Muscle layer of colon (tissue), 2 donors: ENCODE data around the gene NOS3.

Experiments
- H3K27ac ChIP-seq: one replicate; pipeline ENCODE4 v1.7.0; 2013; ENCODE audit warnings: low read depth, mild to moderate bottlenecking, low read length, moderate library complexity
- H3K27me3 ChIP-seq, 2 donors: one replicate each; pipeline ENCODE4 v1.7.0; 2013; ENCODE audit warnings: low read length in 2 of 2, mild to moderate bottlenecking in 2 of 2; ENCODE audit not compliant: insufficient read depth in 2 of 2, control insufficient read depth in 1 of 2
- H3K36me3 ChIP-seq: one replicate; pipeline ENCODE4 v1.7.0; 2013; ENCODE audit warnings: mild to moderate bottlenecking, low read length; ENCODE audit not compliant: insufficient read depth
- H3K4me1 ChIP-seq: one replicate; pipeline ENCODE4 v1.7.0; 2013; ENCODE audit warnings: mild to moderate bottlenecking, low read length; ENCODE audit not compliant: insufficient read depth
- H3K4me3 ChIP-seq, 2 donors: one replicate each; pipeline ENCODE4 v1.7.0; 2013; ENCODE audit warnings: low read length in 2 of 2, low read depth in 1 of 2, mild to moderate bottlenecking in 1 of 2, moderate library complexity in 1 of 2
- H3K9ac ChIP-seq: one replicate; pipeline ENCODE4 v1.7.0; 2013; ENCODE audit warnings: low read length
- H3K9me3 ChIP-seq: one replicate; pipeline ENCODE4 v1.7.0; 2013; ENCODE audit warnings: mild to moderate bottlenecking, low read length
- donor health status: abdominal sarcoma.
- donor health status: Adenocarcinoma of cecum.

NOS3 gene

DNA sequence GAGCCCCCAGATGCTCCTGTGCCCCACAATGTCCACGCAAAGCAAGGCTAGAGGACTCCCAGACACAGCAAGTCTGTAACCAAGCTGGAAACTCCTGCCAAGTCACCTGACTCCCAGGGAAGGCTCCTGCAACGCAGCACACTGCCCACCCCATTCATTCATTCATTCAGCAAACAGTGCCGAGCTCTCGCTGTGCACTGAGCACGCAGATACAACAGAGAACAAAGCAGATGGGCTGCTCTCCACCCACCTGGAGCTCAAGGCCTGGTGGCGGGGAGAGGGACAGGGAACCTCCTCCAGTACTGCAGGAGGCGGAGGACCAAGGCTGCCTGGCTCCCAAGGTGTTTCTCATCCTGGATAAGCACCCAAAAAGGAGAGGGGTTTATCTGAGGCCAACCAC, 21.3 kb upstream of the NOS3 start:
- Histone ChIP-seq H3K4me1 (peaks cover 91% of the 10 kb centered on the region), H3K27ac (peak overlapping the region; percentile 79), H3K9ac (peak overlapping the region; percentile 53), H3K27me3 (no peaks in the 10 kb centered on the region), H3K4me3 (peak overlapping the region in 1 of 2 donors; percentile 39), H3K36me3 (no peaks in the 10 kb centered on the region), H3K9me3 (no peaks in the 10 kb centered on the region)

DNA sequence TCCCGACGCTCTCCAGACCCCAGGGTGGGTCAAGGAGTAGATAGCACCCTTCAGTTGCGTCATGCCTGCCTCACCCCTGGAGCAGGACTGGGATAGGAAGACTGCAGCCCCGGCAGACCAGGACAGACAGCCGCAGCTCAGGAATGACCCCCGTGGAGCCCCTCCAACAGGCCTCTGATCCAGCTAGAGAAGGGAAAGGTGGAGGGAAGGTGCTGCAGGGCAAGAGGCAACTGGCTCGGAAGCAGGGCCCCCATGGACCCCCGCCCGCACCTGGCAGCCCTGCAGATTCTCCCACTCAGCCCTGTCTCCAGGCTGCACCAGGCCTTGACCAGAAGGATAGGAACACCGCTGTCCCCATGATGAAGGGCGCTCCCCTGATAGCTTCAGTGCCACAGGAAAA, 20.4 kb upstream of the NOS3 start:
- Histone ChIP-seq H3K27ac (peak overlapping the region; percentile 79), H3K36me3 (no peaks in the 10 kb centered on the region), H3K4me1 (peaks cover 86% of the 10 kb centered on the region), H3K4me3 (peak overlapping the region in 1 of 2 donors; percentile 26), H3K27me3 (no peaks in the 10 kb centered on the region), H3K9me3 (no peaks in the 10 kb centered on the region), H3K9ac (no peak overlapping the region)

DNA sequence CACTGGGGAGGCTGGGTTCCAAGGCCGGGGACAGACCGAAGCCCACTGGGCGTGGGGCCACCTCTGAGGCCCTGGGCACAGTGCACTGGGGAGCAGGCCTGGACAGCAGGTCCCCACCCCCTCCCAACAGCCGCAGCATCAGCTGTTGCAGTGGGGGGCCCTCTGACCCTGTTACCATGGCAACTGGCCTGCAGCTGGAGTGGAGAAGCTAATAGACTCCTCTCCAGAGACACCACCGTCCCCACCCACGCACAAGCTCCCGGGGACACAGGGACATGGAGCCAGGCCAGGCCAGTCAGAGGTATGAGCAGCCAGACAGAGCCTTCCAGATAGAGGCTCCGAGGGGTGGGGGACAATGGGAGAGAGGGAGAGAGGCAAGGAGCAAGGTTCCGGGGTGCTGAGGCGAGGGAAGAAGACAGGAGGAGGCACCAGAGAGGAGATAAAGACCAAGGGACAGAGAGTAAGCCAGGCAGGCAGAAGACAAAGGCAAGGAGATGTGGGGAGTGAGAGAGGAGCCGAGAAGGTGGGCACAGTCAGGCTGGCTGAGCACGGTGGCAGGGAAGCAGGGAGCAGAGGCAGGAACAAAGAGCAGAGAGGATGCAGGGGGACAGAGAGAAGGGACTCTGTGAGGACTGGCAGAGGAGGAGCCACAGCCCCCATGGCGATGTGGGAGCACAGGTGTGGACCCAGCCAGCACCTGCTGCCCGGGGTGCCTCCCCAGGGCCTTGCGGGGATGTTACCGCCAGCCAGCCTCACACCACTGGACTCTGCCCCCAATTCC, 19.4 kb upstream of the NOS3 start:
- Histone ChIP-seq H3K27me3 (no peaks in the 10 kb centered on the region), H3K9ac (no peak overlapping the region), H3K4me1 (peaks cover 87% of the 10 kb centered on the region), H3K4me3 (peak overlapping the region in 1 of 2 donors; percentile 17), H3K9me3 (no peaks in the 10 kb centered on the region), H3K36me3 (no peaks in the 10 kb centered on the region), H3K27ac (peak overlapping the region; percentile 79)

DNA sequence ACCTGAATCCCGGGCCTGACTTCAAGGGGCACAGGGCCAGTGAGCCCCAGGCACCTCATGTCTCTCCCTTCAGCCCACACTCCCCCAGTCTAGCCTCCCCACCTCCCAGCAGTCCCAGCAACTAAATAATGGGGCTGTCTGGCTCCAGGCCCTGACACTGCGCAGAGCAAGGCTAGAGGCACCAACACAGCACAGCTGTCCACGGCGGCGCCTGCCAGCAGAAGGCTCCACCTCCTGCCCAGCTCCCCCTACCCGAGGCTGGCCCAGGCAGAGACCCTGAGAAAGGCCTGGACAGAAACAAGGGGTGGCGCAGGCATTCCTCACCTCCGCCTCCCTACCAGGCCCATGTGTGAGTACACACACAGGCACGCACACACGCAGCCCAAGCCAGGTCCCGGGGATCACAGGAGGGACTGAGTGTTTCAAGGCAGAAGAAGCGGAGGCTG, 18.8 kb upstream of the NOS3 start:
- Histone ChIP-seq H3K4me1 (peaks cover 88% of the 10 kb centered on the region), H3K27ac (peak overlapping the region; percentile 95), H3K9ac (no peak overlapping the region), H3K9me3 (no peaks in the 10 kb centered on the region), H3K4me3 (peak overlapping the region in 1 of 2 donors; percentile 17), H3K27me3 (peaks cover 3 to 4% of the 10 kb centered on the region in 2 donors), H3K36me3 (no peaks in the 10 kb centered on the region)

DNA sequence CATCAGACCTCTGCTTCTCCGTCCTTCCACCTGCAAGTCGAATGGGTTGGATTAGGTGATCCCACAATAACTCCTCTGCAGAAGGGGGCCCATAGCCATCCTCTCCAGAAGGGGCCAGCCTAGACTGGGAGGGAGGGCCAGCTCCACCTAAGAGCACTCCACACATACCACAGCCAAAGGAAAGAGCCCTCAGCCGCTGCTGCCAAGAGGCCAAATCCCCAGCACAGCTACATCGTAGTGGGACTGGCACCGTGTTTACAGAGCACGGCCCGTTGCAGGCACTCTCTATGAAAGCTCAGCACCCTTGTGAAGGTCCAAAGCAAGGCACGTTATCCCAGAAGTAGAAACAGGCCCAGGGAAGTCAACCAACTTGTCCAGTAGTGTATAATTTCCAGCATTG, 18.1 kb upstream of the NOS3 start:
- H3K4me3 ChIP-seq: no peak overlapping the region
- peaks cover 6 to 8% of the 10 kb centered on the region in 2 donors for H3K27me3 ChIP-seq
- no peak overlapping the region for H3K9ac ChIP-seq
- no peaks in the 10 kb centered on the region for H3K9me3 ChIP-seq
- peaks cover 81% of the 10 kb centered on the region for H3K4me1 ChIP-seq
- peak overlapping the region; percentile 95 for H3K27ac ChIP-seq
- H3K36me3 ChIP-seq: no peaks in the 10 kb centered on the region

DNA sequence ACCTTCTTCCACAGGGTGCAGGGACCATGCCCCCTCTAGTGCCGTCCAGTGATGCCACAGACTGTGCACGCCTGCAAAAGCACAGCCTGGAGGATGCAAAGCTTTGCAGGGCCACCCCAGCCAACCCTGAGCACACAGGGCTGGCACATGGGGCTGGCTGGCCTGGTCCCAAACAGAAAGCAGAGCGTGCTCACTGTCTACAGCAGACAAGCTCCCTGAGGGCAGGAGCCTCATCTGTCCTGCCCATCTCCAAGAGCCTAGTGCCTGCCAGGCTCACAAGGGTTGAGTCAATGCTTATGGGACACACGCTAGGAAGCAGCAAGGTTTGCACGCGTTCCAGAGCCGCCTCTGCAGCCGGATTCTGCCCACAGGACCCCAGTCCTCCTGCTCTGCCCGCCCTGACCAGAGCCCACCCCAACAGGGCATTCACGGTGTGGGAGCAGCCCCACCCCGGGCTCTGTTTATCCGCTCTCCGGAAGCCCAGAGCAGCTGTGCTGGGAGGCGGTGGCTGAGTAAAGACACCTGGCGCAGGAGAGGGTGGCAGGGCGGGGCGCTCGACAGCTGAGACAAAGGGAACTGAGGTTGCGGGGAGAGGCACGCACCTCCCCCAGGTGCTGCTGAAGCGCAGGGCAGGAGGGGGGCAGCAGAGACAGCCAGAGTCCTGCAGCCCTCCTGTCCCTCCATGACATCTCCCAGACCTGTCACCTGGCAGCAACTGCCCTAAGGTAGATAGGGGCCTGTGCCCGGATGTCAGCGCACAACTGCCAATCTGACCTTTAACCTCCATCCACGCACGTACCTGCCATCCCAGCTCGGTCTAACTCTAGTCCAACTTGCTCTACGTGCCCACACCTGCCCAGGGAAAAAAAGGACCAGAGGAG, 17.0 kb upstream of the NOS3 start:
- Histone ChIP-seq H3K9ac (no peak overlapping the region), H3K36me3 (no peaks in the 10 kb centered on the region), H3K27ac (peak overlapping the region; percentile 95), H3K4me1 (peaks cover 71% of the 10 kb centered on the region), H3K27me3 (peaks cover 6 to 8% of the 10 kb centered on the region in 2 donors), H3K9me3 (no peaks in the 10 kb centered on the region), H3K4me3 (peak overlapping the region in 1 of 2 donors; percentile 14)

DNA sequence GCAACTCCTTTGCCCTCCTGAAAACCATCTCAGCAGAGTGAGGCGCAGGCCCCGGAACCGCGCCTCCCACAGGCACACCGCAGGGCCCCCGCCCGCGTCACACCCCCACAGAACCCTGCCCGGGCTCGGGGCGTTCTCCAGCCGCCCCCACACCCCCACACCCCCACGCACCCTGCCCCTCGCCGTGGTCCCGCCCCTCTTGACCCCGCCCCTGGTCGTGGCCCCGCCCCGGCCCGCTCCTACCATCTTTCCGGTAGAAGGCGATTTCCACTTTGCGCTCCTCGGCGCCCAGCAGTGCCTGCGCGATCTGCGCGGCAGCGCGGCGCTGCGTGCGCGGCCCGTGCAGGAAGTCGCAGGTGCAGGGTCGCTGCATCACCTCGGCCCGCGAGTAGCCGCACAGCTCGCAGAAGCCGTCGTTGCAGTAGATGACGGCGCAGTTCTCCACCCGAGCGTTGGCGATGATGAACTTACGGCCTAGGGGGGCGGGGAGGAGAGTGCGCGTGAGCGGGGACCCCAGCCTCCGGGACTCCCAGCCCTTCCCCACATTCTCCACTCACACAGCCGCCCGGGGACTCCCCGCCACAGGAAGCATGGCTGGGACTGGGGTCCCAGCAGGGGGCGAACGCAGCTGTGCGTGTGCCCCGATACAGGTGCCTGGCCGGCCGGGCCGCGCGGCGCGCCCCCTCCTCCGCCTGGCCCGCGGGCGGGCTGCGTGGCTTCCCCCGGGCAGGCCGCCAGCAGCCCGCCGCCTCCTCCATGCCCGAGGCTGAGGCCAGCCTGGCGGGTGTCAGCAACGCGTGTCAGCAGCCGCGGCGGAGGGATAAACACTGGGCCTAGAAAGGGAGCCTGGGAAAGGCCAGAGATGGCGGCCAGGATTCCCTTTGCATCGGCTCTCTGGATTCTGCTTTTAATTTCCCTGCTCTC, 16.1 kb upstream of the NOS3 start:
- peak overlapping the region; percentile 95 for H3K27ac ChIP-seq

DNA sequence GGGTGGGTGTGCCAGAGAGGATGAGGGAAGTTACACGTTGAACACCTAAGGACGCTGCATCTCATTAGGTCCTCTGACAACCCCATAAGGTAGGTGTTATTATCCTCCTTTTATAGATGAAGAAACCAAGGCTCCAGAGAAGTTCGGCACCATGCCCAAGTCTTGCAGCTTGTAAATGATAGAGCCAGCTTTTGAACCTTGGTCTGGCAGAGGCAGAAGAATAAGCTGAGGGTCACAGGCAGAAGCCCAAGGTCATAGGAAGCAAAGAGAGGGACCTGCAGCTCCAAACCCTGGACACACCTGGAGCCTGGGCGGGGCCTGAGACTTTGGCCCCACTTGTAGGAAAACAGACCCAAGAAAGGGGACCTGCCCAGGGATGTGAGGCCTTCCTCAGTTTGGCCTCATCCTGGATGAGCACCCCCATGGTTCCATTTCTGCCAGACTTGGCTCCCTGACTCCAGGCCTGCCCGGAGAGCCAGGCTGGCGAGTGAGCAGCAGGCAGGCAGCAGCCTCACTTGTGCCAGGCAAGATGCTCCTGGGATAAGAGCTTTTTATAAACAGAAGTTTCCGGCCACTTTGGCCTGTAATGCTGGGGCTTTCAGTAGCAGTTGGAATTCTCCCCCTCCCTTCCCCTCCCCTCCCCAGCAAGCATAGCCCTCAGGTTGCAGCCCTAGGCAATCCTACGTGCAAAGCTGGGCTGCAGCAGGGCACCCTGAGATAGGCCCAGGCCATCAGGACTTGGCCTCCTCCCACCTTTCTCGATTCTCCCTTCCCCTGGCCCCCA, 15.1 kb upstream of the NOS3 start:
- H3K9ac ChIP-seq: peak overlapping the region; percentile 60
- peaks cover 6 to 8% of the 10 kb centered on the region in 2 donors for H3K27me3 ChIP-seq
- peak overlapping the region in 1 of 2 donors; percentile 55 for H3K4me3 ChIP-seq
- no peaks in the 10 kb centered on the region for H3K9me3 ChIP-seq
- no peaks in the 10 kb centered on the region for H3K36me3 ChIP-seq
- H3K27ac ChIP-seq: peak overlapping the region; percentile 95
- H3K4me1 ChIP-seq: peaks cover 65% of the 10 kb centered on the region

More for the DNA sequence above, 16.1 kb upstream of the NOS3 start:
- peak overlapping the region; percentile 14 to 55 for H3K4me3 ChIP-seq
- H3K36me3 ChIP-seq: no peaks in the 10 kb centered on the region
- peaks cover 6 to 8% of the 10 kb centered on the region in 2 donors for H3K27me3 ChIP-seq
- H3K9me3 ChIP-seq: no peaks in the 10 kb centered on the region
- H3K9ac ChIP-seq: peak overlapping the region; percentile 54
- peaks cover 66% of the 10 kb centered on the region for H3K4me1 ChIP-seq

DNA sequence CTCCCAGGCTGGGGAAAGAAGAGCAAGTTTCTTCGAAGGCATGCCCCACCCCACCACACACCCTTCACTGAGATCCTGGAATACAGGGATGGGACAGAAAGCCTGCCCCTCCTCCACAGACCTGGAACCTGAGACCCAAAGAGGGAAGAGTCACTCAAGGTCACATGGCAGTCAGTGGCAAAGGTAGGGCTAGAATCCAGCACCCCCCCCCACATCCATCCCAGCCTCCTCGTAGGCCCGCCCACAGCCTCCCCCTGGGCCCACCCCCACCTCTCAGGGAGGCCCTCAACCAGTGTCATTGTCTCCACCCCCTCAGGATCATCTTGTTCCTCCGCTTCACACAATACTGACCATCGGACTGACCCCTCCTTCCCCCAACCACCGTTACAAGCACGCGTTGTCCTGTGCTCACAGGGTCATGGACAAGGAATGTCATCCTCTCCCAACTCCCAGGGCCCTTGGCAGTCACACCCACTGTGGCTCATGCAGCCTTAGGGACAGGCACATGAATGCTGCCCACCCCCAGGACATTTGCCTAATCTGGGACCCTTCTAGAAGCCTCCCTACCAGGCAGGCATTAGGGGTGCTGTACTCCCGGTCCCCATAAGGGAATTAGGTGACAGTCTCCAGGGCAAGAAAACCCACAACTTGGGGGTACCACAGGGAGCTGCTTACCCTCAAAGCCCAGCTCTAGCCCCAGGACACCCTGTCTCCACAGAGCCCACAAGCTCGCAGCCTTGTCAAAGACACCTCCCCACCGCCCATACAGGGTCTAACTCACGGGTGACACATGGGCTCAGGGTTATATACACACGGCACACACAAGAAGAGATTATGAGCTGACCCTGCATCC, 14.1 kb upstream of the NOS3 start:
- Histone ChIP-seq H3K9ac (peak overlapping the region; percentile 60), H3K4me3 (peak overlapping the region; percentile 49 to 55), H3K9me3 (no peaks in the 10 kb centered on the region), H3K4me1 (peaks cover 56% of the 10 kb centered on the region), H3K36me3 (no peaks in the 10 kb centered on the region), H3K27me3 (peaks cover 6 to 8% of the 10 kb centered on the region in 2 donors), H3K27ac (peak overlapping the region; percentile 95)
